Neural cell (in vitro differentiated cells): ENCODE data around the gene NHEJ1. TPM values are rescaled to one million over a fixed set of nuclear protein-coding genes. Genes with fewer than 3 reads are reported as not detected.

Experiments
- H2AFZ ChIP-seq: fragments of 200-600, 300-800 bp; sonication (generic), shearing (Covaris generic); 2 replicates; pipeline ENCODE4 v1.6.0; 2014; ENCODE audit warnings: low read depth, mild to moderate bottlenecking, antibody characterized with exemption, low read length, moderate library complexity
- H3F3A ChIP-seq: fragments of 200-600 bp; shearing (Covaris generic); 2 replicates; pipeline ENCODE4 v1.6.1; 2016; ENCODE audit warnings: mild to moderate bottlenecking, moderate library complexity, mixed read lengths, antibody characterized with exemption, low read length; ENCODE audit not compliant: insufficient read depth, poor library complexity, severe bottlenecking
- H3K27ac ChIP-seq: fragments of 200-600, 300-800 bp; sonication (generic), shearing (Covaris generic); 2 replicates; pipeline ENCODE4 v1.5.1; 2014; ENCODE audit warnings: mild to moderate bottlenecking, low read length, moderate library complexity
- H3K27me3 ChIP-seq: fragments of 300-800, 200-600 bp; sonication (generic), shearing (Covaris generic); 2 replicates; pipeline ENCODE4 v1.6.0; 2014; ENCODE audit warnings: mild to moderate bottlenecking, low read depth, low read length, moderate library complexity; ENCODE audit not compliant: insufficient read depth
- H3K36me3 ChIP-seq: fragments of 300-800, 200-600 bp; sonication (generic), shearing (Covaris generic); 2 replicates; pipeline ENCODE4 v1.5.1; 2014; ENCODE audit warnings: mild to moderate bottlenecking, antibody characterized with exemption, low read length, moderate library complexity; ENCODE audit not compliant: insufficient read depth
- H3K4me2 ChIP-seq: fragments of 300-800, 200-600 bp; sonication (generic), shearing (Covaris generic); 2 replicates; pipeline ENCODE4 v1.6.0; 2014; ENCODE audit warnings: mild to moderate bottlenecking, low read length
- H3K4me3 ChIP-seq: fragments of 300-800, 200-600 bp; sonication (generic), shearing (Covaris generic); 2 replicates; pipeline ENCODE4 v1.5.1; 2014; ENCODE audit warnings: mild to moderate bottlenecking, low read length, moderate library complexity
- H3K79me2 ChIP-seq: fragments of 200-600 bp; shearing (Covaris generic); replicated peaks from 2 replicates; pipeline ENCODE4 v1.6.0; 2014; ENCODE audit warnings: mild to moderate bottlenecking, low read length, moderate library complexity; ENCODE audit not compliant: insufficient read depth
- H3K9ac ChIP-seq: fragments of 300-800, 200-600 bp; sonication (generic), shearing (Covaris generic); 2 replicates; pipeline ENCODE4 v1.6.1; 2016; ENCODE audit warnings: mild to moderate bottlenecking, low read length, mixed read lengths
- H3K9me2 ChIP-seq: fragments of 200-600 bp; shearing (Covaris generic); 2 replicates; pipeline ENCODE4 v1.6.1; 2016; ENCODE audit warnings: mild to moderate bottlenecking, low read length, mixed read lengths; ENCODE audit not compliant: insufficient read depth
- H3K9me3 ChIP-seq: fragments of 200-600, 300-800 bp; sonication (generic), shearing (Covaris generic); 2 replicates; pipeline ENCODE4 v1.6.1; 2016; ENCODE audit warnings: mild to moderate bottlenecking, mixed run types, low read length, moderate library complexity, mixed read lengths
- H4K20me1 ChIP-seq: fragments of 200-600 bp; shearing (Covaris generic); 2 replicates; pipeline ENCODE4 v1.6.1; 2016; ENCODE audit warnings: mild to moderate bottlenecking, mixed run types; ENCODE audit not compliant: insufficient read depth
- CTCF ChIP-seq: fragments of 450-650 bp; IDR thresholded peaks from 2 replicates; pipeline ENCODE4 v1.5.1; 2014; ENCODE audit warnings: antibody characterized with exemption, mild to moderate bottlenecking, moderate library complexity; ENCODE audit not compliant: poor library complexity, severe bottlenecking
- EP300 ChIP-seq: fragments of 450-650 bp; conservative IDR thresholded peaks from 2 replicates; pipeline ENCODE4 v1.6.1; 2014; ENCODE audit warnings: antibody characterized with exemption, mild to moderate bottlenecking, moderate library complexity; ENCODE audit not compliant: poor library complexity, severe bottlenecking
- EZH2 ChIP-seq: fragments of 200-600, 300-800 bp; shearing (Covaris generic), sonication (generic); IDR thresholded peaks from 2 replicates; pipeline ENCODE4 v1.6.1; 2014; ENCODE audit warnings: antibody characterized with exemption, low read length, borderline replicate concordance, mild to moderate bottlenecking; ENCODE audit not compliant: insufficient read depth, poor library complexity, severe bottlenecking
- MXI1 ChIP-seq: fragments of 450-650 bp; conservative IDR thresholded peaks from 2 replicates; pipeline ENCODE4 v1.6.1; 2014; ENCODE audit warnings: antibody characterized with exemption, mild to moderate bottlenecking; ENCODE audit not compliant: poor library complexity, severe bottlenecking
- POLR2AphosphoS5 ChIP-seq: IDR thresholded peaks from 2 replicates; pipeline ENCODE4 v1.6.1; 2012
- RAD21 ChIP-seq: fragments of 450-650 bp; conservative IDR thresholded peaks from 2 replicates; pipeline ENCODE4 v1.6.1; 2014; ENCODE audit warnings: antibody characterized with exemption, mild to moderate bottlenecking, moderate library complexity
- SMC3 ChIP-seq: fragments of 450-650 bp; conservative IDR thresholded peaks from 2 replicates; pipeline ENCODE4 v1.6.1; 2014; ENCODE audit warnings: antibody characterized with exemption, mild to moderate bottlenecking, moderate library complexity; ENCODE audit not compliant: poor library complexity
- TAF1 ChIP-seq: IDR thresholded peaks from 2 replicates; pipeline ENCODE4 v1.6.1; 2012; ENCODE audit warnings: low read depth
- polyA minus RNA-seq: library from RNA; depleted of rRNA, polyadenylated mRNA; stranded (reverse); fragments of >200 nt; gene quantifications from 2 replicates; pipeline ENCODE4 v1.2.3, GENCODE V29; 2014
- polyA plus RNA-seq: library from polyadenylated mRNA; depleted of rRNA; stranded (reverse); fragments of >200 nt; gene quantifications from 2 replicates; pipeline ENCODE4 v1.2.3, GENCODE V29; 2014
- TF ChIP-seq, protein P1 (sequence below): IDR thresholded peaks from 2 replicates; pipeline ENCODE4 v1.6.1; 2012; ENCODE audit warnings: borderline replicate concordance

Gene NHEJ1
- 10.7 and 12.7 TPM in 2 replicates for polyA plus RNA-seq
- polyA minus RNA-seq = 17.8 and 19.7 TPM in 2 replicates

GRCh38 chr2:219160186-219161017 is at the start of gene NHEJ1:
Gene NHEJ1, minus strand, starts transcription at chr2:219160815. Its CDS starts 2,453 bp downstream, at chr2:219158362.
- H3K9me2 ChIP-seq = no peaks in the 10 kb centered on the region
- no peaks in the 10 kb centered on the region for H3K79me2 ChIP-seq
- H3K36me3 ChIP-seq = no peaks in the 10 kb centered on the region
- no peaks in the 10 kb centered on the region for H4K20me1 ChIP-seq
- peak within 1 kb of the TSS; percentile 81 for H3K9ac ChIP-seq
- no peaks in the 10 kb centered on the region for H3K9me3 ChIP-seq
- H3K27ac ChIP-seq = peak within 1 kb of the TSS; percentile 78
- H3K4me2 ChIP-seq = peak within 1 kb of the TSS; percentile 63
- peak within 1 kb of the TSS; percentile 66 for H2AFZ ChIP-seq
- TF ChIP-seq POLR2AphosphoS5 = peak; percentile 78
- TF ChIP-seq, protein P1, sequence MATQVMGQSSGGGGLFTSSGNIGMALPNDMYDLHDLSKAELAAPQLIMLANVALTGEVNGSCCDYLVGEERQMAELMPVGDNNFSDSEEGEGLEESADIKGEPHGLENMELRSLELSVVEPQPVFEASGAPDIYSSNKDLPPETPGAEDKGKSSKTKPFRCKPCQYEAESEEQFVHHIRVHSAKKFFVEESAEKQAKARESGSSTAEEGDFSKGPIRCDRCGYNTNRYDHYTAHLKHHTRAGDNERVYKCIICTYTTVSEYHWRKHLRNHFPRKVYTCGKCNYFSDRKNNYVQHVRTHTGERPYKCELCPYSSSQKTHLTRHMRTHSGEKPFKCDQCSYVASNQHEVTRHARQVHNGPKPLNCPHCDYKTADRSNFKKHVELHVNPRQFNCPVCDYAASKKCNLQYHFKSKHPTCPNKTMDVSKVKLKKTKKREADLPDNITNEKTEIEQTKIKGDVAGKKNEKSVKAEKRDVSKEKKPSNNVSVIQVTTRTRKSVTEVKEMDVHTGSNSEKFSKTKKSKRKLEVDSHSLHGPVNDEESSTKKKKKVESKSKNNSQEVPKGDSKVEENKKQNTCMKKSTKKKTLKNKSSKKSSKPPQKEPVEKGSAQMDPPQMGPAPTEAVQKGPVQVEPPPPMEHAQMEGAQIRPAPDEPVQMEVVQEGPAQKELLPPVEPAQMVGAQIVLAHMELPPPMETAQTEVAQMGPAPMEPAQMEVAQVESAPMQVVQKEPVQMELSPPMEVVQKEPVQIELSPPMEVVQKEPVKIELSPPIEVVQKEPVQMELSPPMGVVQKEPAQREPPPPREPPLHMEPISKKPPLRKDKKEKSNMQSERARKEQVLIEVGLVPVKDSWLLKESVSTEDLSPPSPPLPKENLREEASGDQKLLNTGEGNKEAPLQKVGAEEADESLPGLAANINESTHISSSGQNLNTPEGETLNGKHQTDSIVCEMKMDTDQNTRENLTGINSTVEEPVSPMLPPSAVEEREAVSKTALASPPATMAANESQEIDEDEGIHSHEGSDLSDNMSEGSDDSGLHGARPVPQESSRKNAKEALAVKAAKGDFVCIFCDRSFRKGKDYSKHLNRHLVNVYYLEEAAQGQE = peak; percentile 60
- TF ChIP-seq RAD21 = peak; percentile 82
- TF ChIP-seq MXI1 = peak; percentile 76
- TF ChIP-seq TAF1 = peak; percentile 37
- no peak for TF ChIP-seq EZH2
- peak; percentile 95 for TF ChIP-seq CTCF
- TF ChIP-seq SMC3 = peak; percentile 79
- peak; percentile 29 for TF ChIP-seq EP300
- H3F3A ChIP-seq = no peaks in the 10 kb centered on the region
- no peaks in the 10 kb centered on the region for H3K27me3 ChIP-seq
- peak within 1 kb of the TSS; percentile 85 for H3K4me3 ChIP-seq

DNA sequence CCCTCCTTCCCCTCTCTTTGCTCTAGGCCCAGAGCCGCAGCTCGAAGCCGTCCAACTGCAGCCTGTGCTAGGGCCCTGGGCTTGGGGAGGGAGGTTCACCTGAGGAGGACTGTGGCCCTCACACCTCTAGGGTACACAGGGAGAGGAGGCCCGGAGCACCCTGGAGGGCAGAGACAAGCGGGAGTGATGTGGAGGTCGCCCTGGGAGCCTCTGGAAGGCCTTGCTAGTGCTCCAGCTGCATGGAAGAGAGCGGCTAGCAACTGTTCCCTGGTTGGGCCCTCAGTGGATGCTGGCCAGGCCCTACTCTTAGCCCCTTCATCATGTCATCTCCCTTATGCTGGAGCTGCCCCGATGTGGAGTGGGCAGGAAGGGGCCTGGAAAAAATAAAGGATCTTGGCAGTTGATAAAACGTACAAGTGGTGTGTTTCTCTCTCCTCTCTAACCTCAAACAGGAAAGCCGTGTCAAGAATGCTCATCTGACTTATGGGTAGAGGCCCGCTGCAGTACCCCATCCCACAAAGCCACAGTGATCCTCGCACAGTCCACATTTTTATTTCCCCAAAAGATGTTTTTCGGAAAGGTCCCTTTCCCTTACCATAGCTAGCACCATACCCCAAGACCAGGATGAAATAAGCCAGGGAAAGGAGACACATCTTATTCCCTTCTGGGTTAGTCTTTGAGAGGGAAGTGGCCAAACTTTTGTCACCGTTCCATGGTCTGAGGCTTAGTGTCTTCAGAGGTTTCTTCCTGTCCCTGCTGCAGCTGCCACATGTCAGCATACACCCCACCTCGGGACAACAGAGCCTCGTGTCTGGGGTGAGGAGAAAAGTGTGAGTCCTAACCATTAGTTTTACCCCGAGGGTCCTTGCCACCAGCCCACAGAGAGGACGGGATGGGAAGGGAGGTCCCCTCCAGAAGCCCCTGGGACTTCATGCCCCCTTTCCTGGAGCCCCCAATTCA is 48.9 kb upstream of the NHEJ1 start:
- Histone ChIP-seq H3K27me3 (no peaks in the 10 kb centered on the region), H3K9me2 (no peaks in the 10 kb centered on the region), H3F3A (no peaks in the 10 kb centered on the region), H3K4me2 (no peak overlapping the region), H3K9ac (no peak overlapping the region), H3K36me3 (no peaks in the 10 kb centered on the region), H3K9me3 (no peaks in the 10 kb centered on the region), H3K79me2 (no peaks in the 10 kb centered on the region), H4K20me1 (no peaks in the 10 kb centered on the region), H3K27ac (no peak overlapping the region), H2AFZ (no peak overlapping the region), H3K4me3 (no peak overlapping the region)
- TF ChIP-seq POLR2AphosphoS5 = no peak
- no peak for TF ChIP-seq EZH2
- TF ChIP-seq TAF1 = no peak
- no peak for TF ChIP-seq MXI1
- no peak for TF ChIP-seq CTCF
- no peak for TF ChIP-seq RAD21
- no peak for TF ChIP-seq EP300
- no peak for TF ChIP-seq SMC3
- TF ChIP-seq, protein P1 = no peak
